HG03196 (cell line): ENCODE measurements around the gene VOPP1.

Experiments
- ATAC-seq: cut with Tn5 transposase; IDR thresholded peaks from one replicate; pipeline ENCODE4 v1.9.1; 2021; ENCODE audit not compliant: unreplicated experiment

VOPP1 gene

GRCh38 chr7:55438757-55439525 lies 133.4 kb downstream of the VOPP1 start:
- ATAC-seq = no peak

GRCh38 chr7:55438085-55438756 lies 134.1 kb downstream of the VOPP1 start:
- no peak for ATAC-seq

DNA sequence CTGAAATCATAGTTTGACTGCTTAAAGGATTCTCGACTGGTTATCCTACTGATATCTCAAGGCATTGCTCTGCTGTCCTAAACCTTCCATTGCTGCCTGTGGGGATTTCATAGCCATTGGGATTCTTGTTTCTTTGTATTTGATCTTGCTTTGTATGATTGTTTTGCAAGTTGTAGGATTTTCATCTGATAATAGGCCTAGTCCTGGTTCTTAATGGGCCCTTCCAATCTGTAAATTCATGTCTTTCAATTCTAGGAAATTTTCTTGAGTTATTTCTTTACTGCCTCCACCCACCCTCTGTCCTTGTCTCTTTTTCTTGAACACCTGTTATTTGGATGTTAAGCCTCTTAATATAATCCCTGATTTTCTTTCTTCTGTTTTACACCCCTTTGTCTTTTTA lies 134.9 kb downstream of the VOPP1 start:
- no peak for ATAC-seq

- no peak for ATAC-seq
Measured at GRCh38 chr7:55436457-55436856, 135.8 kb downstream of the VOPP1 start.

- ATAC-seq = no peak
Measured at GRCh38 chr7:55435466-55435865, 136.8 kb downstream of the VOPP1 start.

- ATAC-seq = peak; percentile 56
Measured at GRCh38 chr7:55432939-55433784, 139.1 kb downstream of the VOPP1 start.

DNA sequence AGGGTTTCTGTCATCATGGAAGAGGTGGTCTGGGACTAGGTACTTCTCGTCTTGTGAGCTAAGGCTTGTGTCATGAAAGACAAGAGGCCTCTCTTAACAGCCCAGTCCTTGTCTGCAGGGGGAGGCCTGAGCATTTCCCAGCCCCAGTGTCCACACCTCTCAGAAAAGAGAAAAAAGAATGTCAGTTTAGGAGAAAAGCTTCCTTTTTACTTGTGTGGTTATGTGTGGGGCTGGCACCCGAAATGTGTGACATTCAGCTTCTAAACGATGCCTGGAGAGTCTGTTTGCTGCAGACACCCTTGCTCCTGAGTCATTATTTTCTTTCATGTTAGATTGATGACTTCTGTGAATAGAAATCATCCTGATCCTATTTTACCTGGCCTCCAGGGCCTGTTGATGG lies 139.8 kb downstream of the VOPP1 start:
- ATAC-seq = no peak

- no peak for ATAC-seq
Measured at GRCh38 chr7:55431898-55432297, 140.4 kb downstream of the VOPP1 start.

DNA sequence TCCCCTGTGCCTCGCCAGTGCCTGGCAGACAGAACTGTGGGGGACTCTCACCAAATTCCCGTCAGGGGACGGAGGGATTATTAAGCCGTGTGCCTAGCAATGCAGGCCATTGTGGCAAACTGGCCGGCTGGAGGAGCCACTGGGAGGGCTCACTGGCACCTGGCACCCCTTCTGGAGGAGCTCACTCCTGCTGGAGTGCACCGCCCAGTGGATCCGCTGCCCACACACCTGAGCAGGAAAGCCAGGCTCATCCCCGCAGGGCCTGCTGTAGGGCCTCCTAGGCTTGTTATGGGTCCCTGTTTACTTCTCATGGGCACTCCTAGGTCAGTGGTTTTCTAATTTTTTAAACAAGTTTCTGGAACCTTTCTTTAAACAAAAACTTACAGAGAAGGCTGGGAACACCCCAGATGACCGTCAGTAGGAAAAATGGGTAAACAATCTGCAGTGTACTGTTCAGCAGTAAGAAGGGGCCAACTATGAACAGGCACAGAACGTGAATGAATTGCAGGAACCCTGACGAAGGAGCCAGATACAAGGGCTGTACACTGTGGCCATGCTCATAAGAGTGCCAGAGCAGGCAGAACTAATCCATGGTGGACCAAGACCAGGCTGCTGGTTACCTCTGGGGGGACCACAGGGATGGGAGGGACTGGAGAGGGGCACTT lies 142.3 kb downstream of the VOPP1 start:
- ATAC-seq = no peak

DNA sequence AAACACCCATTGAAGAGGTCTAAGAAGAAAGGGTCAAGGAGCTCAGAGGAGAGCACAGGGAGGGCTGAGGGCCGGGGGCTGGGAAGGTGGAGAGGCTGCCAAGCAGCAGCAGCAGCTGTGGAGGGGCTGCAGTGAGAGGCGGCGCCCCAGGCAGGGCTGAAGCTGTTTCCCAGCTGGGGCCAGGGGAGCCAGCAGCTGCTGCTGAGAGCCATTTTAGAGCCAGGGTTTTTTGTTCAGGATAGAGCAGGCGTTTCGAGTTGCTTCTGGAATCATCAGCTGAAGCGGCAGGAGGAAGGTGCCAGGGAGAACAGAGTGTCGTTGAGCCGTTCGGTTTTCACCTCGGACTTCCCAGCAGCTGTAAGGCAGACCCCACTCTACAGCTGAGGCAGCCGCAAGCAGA lies 144.5 kb downstream of the VOPP1 start:
- no peak for ATAC-seq

DNA sequence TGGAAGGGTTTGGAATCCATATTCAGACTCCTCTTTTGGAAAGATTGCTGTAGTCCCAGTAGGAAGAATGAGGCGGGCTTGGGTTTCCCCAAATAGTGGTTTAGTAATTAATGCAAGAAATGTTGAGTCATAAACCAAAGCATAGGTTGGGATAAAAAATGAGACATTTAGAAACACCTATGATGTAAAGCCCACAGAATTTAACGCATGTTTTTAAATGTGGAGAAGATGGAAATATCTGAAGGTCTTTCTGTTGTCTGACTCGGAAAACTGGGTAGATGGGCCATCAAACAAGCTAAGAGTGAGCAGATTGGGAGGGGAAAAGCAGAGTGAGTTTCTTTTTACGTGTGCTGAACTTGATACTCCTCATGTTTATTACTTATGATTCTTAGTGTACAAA lies 145.0 kb downstream of the VOPP1 start:
- no peak for ATAC-seq

GRCh38 chr7:55426676-55427075 lies 145.6 kb downstream of the VOPP1 start:
- no peak for ATAC-seq

DNA sequence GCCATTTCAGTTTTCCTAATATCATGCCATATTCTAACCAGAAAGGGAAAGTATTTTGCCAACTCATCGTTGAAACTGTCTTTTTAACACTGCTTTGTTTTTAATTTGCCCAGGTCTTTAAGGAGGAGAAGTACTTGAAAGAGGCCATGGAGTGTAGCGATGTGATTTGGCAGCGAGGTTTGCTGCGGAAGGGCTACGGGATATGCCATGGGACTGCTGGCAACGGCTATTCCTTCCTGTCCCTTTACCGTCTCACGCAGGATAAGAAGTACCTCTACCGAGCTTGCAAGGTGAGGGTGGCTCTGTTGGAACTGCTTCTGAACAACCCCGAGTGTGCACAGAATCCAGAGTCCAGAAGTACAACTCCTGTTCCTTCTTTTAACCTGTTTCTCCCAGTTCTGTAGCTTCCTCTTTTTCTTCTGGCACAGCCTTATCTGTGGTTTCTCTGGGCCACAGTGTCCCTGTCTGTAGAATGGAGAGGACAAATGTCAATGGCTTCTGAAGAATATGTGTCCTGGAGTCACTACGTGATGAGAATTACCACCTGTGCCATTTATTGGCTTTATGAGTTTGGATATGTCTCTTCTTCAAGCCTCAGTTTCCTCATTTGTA lies 147.1 kb downstream of the VOPP1 start:
- ATAC-seq = no peak

DNA sequence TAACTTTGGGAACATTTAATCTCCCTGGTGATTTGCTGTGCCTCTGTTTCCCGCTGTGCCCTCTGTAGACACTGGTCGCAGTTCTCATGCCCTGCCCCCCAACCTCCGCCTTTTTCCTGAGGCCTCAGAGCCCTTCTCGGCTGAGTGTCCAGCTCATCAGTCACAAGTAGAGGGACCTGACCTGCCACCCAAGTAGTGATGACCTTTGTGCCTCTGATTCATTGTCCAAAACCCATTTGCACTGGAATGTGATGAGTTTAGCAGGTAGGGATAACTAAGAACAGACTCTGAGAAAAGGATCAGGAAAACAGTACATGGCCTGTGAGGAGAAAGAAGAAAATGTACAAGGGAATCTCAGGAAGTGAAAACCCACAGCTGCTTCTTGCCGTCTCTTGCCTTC lies 148.4 kb downstream of the VOPP1 start:
- ATAC-seq = no peak

GRCh38 chr7:55423277-55423711 lies 149.0 kb downstream of the VOPP1 start:
- ATAC-seq = no peak
